GDM1 (cell line): ENCODE data around the gene GLP2R.
A peak's percentile ranks its signal among the peaks of the same experiment; 100 is the strongest.

ENCODE experiments used
- DNase-seq: peaks from one replicate; lab custom pipeline; 2025; lab: John Stamatoyannopoulos, UW

GLP2R gene

DNA sequence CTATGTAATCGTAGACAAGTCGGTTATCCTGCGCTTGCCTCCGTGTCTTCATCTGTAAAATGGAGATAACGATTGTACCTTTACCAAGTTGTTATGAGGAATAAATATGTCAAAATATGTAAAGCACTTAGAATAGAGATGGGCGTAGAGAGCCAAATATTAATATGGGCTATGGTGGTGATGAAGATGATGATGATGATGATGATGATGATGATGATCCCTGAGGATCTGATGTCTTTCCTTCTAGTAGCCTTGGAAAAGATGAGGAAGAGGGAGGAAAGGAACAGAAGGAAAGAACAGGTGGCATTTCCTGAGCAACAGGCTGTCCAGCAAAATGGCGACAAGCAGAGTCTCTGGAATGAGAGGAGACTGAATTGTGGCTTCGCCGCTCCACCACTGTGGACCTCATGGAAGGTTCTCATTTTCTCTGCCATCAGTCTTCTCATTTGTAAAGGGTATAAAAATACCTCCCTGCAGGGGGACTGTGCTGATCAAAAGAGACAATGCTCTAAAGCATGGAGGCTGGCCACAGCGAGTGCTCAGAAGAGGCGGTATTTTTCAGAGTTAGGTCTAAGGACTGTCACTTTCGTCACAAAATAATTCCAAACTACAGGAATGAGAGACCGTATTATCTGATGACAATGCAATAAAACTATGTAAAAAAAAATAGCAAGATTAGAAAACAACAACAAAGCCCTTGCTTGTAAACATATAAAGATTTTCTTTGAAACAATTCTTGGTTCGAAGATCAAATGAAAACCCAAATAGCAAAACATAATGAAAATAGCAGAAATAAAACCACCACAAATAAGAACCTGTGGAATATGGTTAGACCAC, 96.5 kb downstream of the GLP2R start:
- DNase-seq: no peak

DNA sequence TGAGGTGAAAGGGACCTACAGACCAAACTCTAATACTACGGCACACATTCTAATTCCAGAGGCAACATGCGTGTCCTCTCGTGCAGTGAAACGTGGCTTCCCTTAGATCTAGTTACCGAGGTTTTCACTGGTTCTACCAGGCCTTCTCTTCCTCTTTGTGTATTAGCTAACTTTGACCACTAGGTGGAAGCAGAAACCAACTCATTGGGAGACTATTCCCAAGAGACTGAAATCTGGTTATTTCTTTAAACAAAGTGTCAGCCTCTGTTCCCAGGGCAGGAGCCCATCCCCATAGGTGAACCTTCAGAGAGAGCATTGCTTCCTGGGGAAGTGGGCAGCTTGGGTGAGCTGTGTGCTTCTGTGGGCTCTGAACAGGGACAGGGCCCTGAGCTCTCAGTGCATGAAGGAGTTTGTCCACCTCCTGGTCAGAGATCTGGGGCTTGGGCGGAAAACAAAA, 99.0 kb downstream of the GLP2R start:
- DNase-seq: peak; percentile 44

GRCh38 chr17:9925457-9925856, 99.7 kb downstream of the GLP2R start:
- no peak for DNase-seq

GRCh38 chr17:9926150-9926804, 100.6 kb downstream of the GLP2R start:
- no peak for DNase-seq

- DNase-seq: no peak
Measured at GRCh38 chr17:9928601-9929333, 103.0 kb downstream of the GLP2R start.

- DNase-seq: no peak
Measured at GRCh38 chr17:9929871-9930270, 104.1 kb downstream of the GLP2R start.

DNA sequence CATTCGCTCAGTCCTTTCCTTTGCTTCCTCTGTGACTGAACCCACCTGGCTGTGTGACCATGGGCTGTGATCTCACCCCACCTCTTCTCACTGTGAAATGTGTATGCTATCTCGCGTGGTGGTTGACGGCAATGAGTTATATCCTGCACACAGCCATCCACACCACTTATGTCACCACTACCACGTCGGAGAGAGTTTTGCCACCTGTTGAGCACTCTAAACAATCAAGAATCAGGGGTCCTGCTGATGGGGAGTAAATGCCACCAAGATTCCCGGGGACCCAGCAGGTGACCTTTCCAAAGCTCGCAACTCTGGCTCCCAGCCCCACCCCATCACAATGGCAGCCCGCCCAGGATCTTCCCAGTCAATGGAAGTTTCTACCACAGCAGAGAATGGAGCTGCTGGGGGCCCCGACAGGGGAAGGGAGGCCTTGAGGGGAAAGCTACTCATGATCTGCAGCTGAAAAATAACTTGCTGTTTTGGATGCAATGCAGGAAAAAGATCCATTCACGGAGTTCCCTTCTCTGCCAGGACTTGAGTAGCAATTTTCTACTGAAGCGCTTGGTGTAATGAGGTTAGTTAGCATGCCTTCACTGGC, 105.5 kb downstream of the GLP2R start:
- no peak for DNase-seq

DNA sequence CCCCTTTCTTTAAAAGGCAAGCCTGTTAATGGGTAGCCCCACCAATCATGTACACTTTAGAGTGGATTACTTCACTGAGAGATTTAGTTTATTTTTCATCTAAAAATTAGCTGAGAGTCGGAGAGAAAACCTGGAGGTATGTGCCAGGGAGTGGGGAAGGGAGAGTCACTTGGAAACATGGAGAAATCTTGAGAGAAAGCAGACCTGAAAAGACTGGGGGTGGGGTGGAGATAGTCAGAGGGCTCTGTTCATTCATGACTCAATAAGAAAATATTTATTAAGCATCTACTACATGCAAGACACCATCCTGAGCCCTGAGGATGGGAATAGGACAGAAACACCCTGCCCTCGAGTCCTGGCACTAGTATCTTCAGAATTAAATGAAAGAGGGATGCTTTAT, 106.8 kb downstream of the GLP2R start:
- no peak for DNase-seq

DNA sequence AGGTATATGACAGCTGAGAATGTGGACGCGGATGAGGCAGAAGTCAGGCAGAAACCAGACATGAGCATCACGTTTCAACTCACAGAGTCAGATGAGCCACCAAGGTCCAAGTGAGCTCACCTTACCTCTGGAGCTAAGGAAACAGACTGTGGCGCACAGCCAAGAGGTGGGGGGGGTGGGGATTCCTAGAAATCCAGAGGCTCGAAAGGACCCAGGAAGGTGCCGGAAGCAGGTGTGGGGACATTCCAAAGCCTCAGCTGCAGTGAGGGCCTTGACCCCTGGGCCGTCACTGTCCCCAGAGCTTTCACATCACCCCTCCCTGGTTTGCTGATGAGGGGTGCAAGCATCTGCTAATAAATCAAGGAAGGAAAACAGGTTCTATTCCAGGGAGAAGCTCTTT, 108.6 kb downstream of the GLP2R start:
- no peak for DNase-seq

GRCh38 chr17:9935408-9935807, 109.7 kb downstream of the GLP2R start:
- DNase-seq: no peak

- no peak for DNase-seq
Measured at GRCh38 chr17:9936095-9936494, 110.4 kb downstream of the GLP2R start.

GRCh38 chr17:9937241-9937761, 111.6 kb downstream of the GLP2R start:
- no peak for DNase-seq

DNA sequence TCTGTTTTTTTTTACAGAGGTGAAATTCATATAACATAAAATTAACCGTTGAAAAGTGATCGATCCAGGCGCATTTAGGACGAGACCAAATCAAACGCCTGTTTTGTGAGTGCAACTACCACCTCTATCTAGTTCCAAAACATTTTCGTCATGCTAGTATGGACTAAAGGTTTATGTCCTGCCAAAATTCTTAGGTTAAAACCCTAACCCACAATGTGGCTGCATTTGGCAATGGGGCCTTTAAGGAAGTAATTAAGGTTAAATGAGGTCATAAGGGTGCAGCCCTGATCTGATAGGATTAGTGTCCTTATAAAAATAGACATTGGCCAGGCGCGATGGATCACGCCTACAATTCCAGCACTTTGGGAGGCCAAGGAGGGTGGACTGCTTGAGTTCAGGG, 112.2 kb downstream of the GLP2R start:
- no peak for DNase-seq

GRCh38 chr17:9938764-9939163, 113.0 kb downstream of the GLP2R start:
- no peak for DNase-seq

GRCh38 chr17:9940841-9941240, 115.1 kb downstream of the GLP2R start:
- no peak for DNase-seq

DNA sequence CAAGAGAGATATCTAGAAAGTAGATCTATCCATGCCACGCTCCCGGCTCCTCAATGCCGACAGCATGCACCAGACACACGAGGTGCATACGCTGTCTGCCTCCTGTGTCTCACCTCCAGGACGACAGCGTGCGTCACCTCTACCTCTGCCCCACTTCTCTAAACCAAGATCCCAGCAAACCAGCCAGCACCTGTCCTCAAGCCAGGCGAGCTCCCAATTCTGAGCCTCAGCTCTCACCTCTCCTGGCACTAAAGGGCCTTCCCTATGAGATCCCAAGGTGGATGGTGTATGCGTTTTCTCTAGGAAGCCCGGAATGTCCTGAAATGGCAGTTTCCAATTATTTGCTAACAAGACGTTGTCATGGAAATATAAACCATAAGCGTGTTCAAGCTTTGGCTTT, 115.6 kb downstream of the GLP2R start:
- no peak for DNase-seq
